ENCODE results near the gene SLC15A2.

The SLC15A2 gene

DNA sequence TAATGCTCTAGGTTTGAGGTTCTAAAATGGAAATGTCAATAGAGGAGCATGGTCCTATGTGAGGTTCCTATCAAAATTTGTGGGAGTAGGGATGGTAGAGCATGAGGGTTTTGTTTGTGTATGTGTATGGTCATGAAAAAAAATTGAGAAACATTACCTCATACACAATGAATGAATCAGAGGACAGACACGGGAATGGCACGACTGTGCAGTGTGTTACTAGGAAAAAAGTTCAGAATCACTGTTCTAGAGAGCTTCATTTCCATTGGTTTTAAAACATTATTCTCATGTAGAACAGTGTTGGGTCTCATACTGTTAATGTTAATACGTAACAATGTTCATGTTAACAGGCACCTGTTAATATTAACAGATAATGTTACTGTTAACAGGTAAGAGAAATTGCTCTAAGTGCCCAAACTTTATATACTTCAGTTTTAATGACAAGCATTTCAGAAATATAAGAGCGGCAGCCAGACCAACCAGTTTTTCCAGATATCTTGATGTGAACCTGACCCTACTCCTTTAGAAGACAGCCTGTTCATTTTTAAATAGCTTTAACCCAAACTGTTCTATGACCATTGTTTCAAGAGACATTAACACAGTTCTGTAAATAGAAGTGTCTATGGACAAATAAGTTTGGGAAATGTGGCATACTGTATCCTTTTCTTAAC lies 48.0 kb downstream of the SLC15A2 start:
- TF ChIP-seq, protein P1, sequence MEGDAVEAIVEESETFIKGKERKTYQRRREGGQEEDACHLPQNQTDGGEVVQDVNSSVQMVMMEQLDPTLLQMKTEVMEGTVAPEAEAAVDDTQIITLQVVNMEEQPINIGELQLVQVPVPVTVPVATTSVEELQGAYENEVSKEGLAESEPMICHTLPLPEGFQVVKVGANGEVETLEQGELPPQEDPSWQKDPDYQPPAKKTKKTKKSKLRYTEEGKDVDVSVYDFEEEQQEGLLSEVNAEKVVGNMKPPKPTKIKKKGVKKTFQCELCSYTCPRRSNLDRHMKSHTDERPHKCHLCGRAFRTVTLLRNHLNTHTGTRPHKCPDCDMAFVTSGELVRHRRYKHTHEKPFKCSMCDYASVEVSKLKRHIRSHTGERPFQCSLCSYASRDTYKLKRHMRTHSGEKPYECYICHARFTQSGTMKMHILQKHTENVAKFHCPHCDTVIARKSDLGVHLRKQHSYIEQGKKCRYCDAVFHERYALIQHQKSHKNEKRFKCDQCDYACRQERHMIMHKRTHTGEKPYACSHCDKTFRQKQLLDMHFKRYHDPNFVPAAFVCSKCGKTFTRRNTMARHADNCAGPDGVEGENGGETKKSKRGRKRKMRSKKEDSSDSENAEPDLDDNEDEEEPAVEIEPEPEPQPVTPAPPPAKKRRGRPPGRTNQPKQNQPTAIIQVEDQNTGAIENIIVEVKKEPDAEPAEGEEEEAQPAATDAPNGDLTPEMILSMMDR (IDR thresholded peaks at IDR 0.05), result no peak
- H3K27ac ChIP-seq, result peak overlapping the region; percentile 74
- peak overlapping the region; percentile 3 for H3K4me2 ChIP-seq (ENCODE audit: low read length)
- H3K79me2 ChIP-seq, result no peaks in the 10 kb centered on the region
- no peaks in the 10 kb centered on the region for H3K36me3 ChIP-seq (ENCODE audit: control insufficient read depth, insufficient read depth, low read length)
- H3K4me3 ChIP-seq (ENCODE audit: low read depth, low read length), result no peak overlapping the region
- peaks cover 38% of the 10 kb centered on the region for H3K4me1 ChIP-seq
- no peaks in the 10 kb centered on the region for H3K27me3 ChIP-seq (ENCODE audit: control insufficient read depth, insufficient read depth, low read length)
- no peaks in the 10 kb centered on the region for H3K9me3 ChIP-seq (ENCODE audit: control insufficient read depth, low read length)
- no peak overlapping the region for H3K9ac ChIP-seq
- H2AFZ ChIP-seq, result peak overlapping the region; percentile 16

DNA sequence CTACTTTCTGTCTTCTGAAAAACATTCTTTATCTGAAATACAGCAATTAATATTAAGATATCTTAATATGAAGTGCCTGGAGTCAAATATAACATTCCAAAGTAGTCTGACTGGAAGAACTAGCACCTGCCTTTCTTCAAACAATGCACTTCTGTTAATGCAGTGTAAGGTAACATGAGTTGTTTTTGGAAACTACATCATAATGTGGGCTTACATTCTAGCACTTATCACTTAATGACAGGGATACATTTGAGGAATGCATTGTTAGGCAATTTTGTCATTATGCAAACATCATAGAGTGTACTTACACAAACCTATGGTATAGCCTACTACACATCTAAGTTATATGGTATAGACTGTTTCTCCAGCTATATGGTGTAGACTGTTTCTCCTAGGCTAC lies 49.2 kb downstream of the SLC15A2 start:
- no peaks in the 10 kb centered on the region for H3K79me2 ChIP-seq
- H3K4me3 ChIP-seq (ENCODE audit: low read depth, low read length), result no peak overlapping the region
- H3K27me3 ChIP-seq (ENCODE audit: control insufficient read depth, insufficient read depth, low read length), result no peaks in the 10 kb centered on the region
- no peak overlapping the region for H3K9ac ChIP-seq
- H3K36me3 ChIP-seq (ENCODE audit: control insufficient read depth, insufficient read depth, low read length), result no peaks in the 10 kb centered on the region
- H3K4me1 ChIP-seq, result peaks cover 38% of the 10 kb centered on the region
- no peak overlapping the region for H2AFZ ChIP-seq
- no peaks in the 10 kb centered on the region for H3K9me3 ChIP-seq (ENCODE audit: control insufficient read depth, low read length)
- H3K4me2 ChIP-seq (ENCODE audit: low read length), result no peak overlapping the region
- TF ChIP-seq, protein P1 (IDR thresholded peaks at IDR 0.05), result no peak
- no peak overlapping the region for H3K27ac ChIP-seq

DNA sequence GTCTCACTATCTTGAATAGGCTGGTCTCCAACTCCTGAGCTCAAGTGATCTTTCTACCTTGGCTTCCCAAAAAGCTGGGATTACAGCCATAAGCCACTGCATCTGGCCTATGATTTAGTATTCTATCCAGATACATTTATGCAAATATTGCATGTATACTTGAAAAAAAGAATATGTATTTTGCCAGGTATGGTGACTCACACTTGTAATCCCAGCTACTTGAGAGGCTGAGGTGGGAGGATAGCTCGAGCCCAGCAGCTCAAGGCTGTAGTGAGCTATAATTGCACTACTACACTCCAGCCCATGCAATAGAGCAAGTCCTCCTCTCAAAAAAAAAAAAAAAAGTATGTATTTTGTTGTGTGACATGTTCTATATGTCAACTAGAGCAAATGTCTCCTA lies 54.4 kb downstream of the SLC15A2 start:
- no peak overlapping the region for H3K9ac ChIP-seq
- H3K79me2 ChIP-seq, result no peaks in the 10 kb centered on the region
- no peaks in the 10 kb centered on the region for H3K9me3 ChIP-seq (ENCODE audit: control insufficient read depth, low read length)
- H3K27ac ChIP-seq, result no peak overlapping the region
- no peak overlapping the region for H2AFZ ChIP-seq
- TF ChIP-seq, protein P1 (IDR thresholded peaks at IDR 0.05), result no peak
- no peak overlapping the region for H3K4me3 ChIP-seq (ENCODE audit: low read depth, low read length)
- no peaks in the 10 kb centered on the region for H3K27me3 ChIP-seq (ENCODE audit: control insufficient read depth, insufficient read depth, low read length)
- H3K36me3 ChIP-seq (ENCODE audit: control insufficient read depth, insufficient read depth, low read length), result no peaks in the 10 kb centered on the region
- H3K4me2 ChIP-seq (ENCODE audit: low read length), result no peak overlapping the region
- no peaks in the 10 kb centered on the region for H3K4me1 ChIP-seq

DNA sequence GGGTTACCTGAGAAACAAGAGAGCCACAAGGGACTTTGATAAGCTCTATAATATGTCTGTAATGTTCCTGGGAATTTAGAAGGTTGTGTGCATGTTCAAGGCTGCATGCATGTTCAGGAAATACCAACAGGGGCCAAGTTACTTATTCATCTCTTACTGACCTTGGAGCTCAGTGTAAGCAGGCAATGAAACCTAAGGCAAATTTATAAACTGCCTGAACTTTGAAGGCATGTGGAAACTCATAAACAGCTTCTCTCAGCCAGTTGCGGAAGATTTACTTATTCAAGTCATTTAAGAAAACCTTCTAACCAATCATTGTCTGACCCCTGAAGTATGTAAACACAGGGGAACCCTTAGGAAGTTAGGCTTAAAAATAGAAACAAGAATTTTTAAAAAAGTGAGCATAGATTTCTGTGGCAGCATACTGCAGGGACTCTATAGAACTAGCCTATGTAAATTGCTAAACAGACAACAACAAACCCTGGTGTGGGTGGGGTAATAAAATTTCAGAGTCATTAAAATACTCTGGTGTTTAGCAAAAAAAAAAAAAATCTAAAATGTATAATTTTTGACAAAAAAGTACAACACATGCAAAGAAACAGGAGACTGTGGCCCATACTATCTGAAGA lies 57.2 kb downstream of the SLC15A2 start:
- H3K4me3 ChIP-seq (ENCODE audit: low read depth, low read length), result no peak overlapping the region
- H3K79me2 ChIP-seq, result no peaks in the 10 kb centered on the region
- H3K27ac ChIP-seq, result no peak overlapping the region
- H3K27me3 ChIP-seq (ENCODE audit: control insufficient read depth, insufficient read depth, low read length), result no peaks in the 10 kb centered on the region
- TF ChIP-seq, protein P1 (IDR thresholded peaks at IDR 0.05), result no peak
- no peaks in the 10 kb centered on the region for H3K9me3 ChIP-seq (ENCODE audit: control insufficient read depth, low read length)
- H3K36me3 ChIP-seq (ENCODE audit: control insufficient read depth, insufficient read depth, low read length), result no peaks in the 10 kb centered on the region
- no peaks in the 10 kb centered on the region for H3K4me1 ChIP-seq
- no peak overlapping the region for H3K4me2 ChIP-seq (ENCODE audit: low read length)
- H2AFZ ChIP-seq, result no peak overlapping the region
- H3K9ac ChIP-seq, result no peak overlapping the region

DNA sequence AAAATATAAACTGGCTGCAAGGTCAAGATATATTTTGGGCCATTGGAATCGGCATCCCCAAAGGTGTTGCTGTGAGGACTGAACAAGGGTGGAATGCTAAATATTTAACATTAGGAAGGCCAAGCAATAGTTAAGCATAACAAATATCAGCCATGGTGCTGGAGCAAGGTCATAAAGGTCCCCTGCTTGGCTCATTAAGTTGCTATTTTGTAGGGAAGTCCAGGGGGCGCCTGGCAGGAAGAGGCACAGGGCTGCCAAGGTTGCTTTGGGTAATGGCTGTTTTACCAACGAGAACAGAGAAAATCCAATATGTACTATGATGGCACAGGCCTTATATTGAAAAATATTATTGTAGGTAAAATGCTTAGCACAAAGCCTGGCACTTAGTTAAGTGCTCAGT lies 62.2 kb downstream of the SLC15A2 start:
- Histone ChIP-seq H2AFZ (no peak overlapping the region), H3K4me1 (no peaks in the 10 kb centered on the region), H3K36me3 (ENCODE audit: control insufficient read depth, insufficient read depth, low read length) (no peaks in the 10 kb centered on the region), H3K9ac (no peak overlapping the region), H3K79me2 (no peaks in the 10 kb centered on the region), H3K4me2 (ENCODE audit: low read length) (no peak overlapping the region), H3K27me3 (ENCODE audit: control insufficient read depth, insufficient read depth, low read length) (no peaks in the 10 kb centered on the region), H3K9me3 (ENCODE audit: control insufficient read depth, low read length) (no peaks in the 10 kb centered on the region), H3K27ac (no peak overlapping the region), H3K4me3 (ENCODE audit: low read depth, low read length) (no peak overlapping the region)
- TF ChIP-seq, protein P1 (IDR thresholded peaks at IDR 0.05), result no peak
